ENCODE measurements around the gene CLDN9. TPM values are rescaled to one million over a fixed set of nuclear protein-coding genes. Genes with fewer than 3 reads are reported as not detected.
"Not testable (repeated sequence)": the region's sequence is repeated elsewhere in the genome, so short reads cannot be mapped to it uniquely, and the experiment has no call there.

The CLDN9 gene
- total RNA-seq, 1 experiment from 2014 or later, result not detected

- H4K20me1 ChIP-seq (ENCODE audit: insufficient read depth, low read depth, low read length), result no peaks in the 10 kb centered on the region
- peaks cover 17% of the 10 kb centered on the region for H3K4me1 ChIP-seq (ENCODE audit: low read length)
- H3K9me3 ChIP-seq (ENCODE audit: low read length), result no peaks in the 10 kb centered on the region
- no peaks in the 10 kb centered on the region for H3K27me3 ChIP-seq (ENCODE audit: low read length)
- no peak for DNase-seq
- H3K4me2 ChIP-seq (ENCODE audit: low read depth, low read length, poor library complexity, severe bottlenecking), result no peak overlapping the region
- H3K27ac ChIP-seq (ENCODE audit: low read length), result no peak overlapping the region
- no peaks in the 10 kb centered on the region for H3K9me2 ChIP-seq (replicated peaks; ENCODE audit: insufficient read depth, low read length)
- H3K79me2 ChIP-seq (ENCODE audit: low read length), result no peaks in the 10 kb centered on the region
- no peak overlapping the region for H2AFZ ChIP-seq (ENCODE audit: low read length)
- H3K36me3 ChIP-seq (ENCODE audit: insufficient read depth, low read length), result no peaks in the 10 kb centered on the region
- no peak overlapping the region for H3K4me3 ChIP-seq (ENCODE audit: low read length)
- no peak overlapping the region for H3K9ac ChIP-seq (ENCODE audit: low read length)
Observed at GRCh38 chr16:3046641-3047386, 34.1 kb downstream of the CLDN9 start.

GRCh38 chr16:3047387-3047720, 34.6 kb downstream of the CLDN9 start:
- H4K20me1 ChIP-seq (ENCODE audit: insufficient read depth, low read depth, low read length), result no peaks in the 10 kb centered on the region
- no peaks in the 10 kb centered on the region for H3K36me3 ChIP-seq (ENCODE audit: insufficient read depth, low read length)
- no peak for DNase-seq
- H3K9ac ChIP-seq (ENCODE audit: low read length), result no peak overlapping the region
- peaks cover 17% of the 10 kb centered on the region for H3K4me1 ChIP-seq (ENCODE audit: low read length)
- no peaks in the 10 kb centered on the region for H3K9me3 ChIP-seq (ENCODE audit: low read length)
- no peaks in the 10 kb centered on the region for H3K79me2 ChIP-seq (ENCODE audit: low read length)
- H2AFZ ChIP-seq (ENCODE audit: low read length), result no peak overlapping the region
- no peaks in the 10 kb centered on the region for H3K27me3 ChIP-seq (ENCODE audit: low read length)
- H3K4me2 ChIP-seq (ENCODE audit: low read depth, low read length, poor library complexity, severe bottlenecking), result no peak overlapping the region
- H3K4me3 ChIP-seq (ENCODE audit: low read length), result no peak overlapping the region
- no peak overlapping the region for H3K27ac ChIP-seq (ENCODE audit: low read length)
- H3K9me2 ChIP-seq (replicated peaks; ENCODE audit: insufficient read depth, low read length), result no peaks in the 10 kb centered on the region

- H3K36me3 ChIP-seq (ENCODE audit: insufficient read depth, low read length), result no peaks in the 10 kb centered on the region
- H3K9me3 ChIP-seq (ENCODE audit: low read length), result no peaks in the 10 kb centered on the region
- no peak overlapping the region for H3K4me3 ChIP-seq (ENCODE audit: low read length)
- no peaks in the 10 kb centered on the region for H3K9me2 ChIP-seq (replicated peaks; ENCODE audit: insufficient read depth, low read length)
- H2AFZ ChIP-seq (ENCODE audit: low read length), result no peak overlapping the region
- H3K27me3 ChIP-seq (ENCODE audit: low read length), result no peaks in the 10 kb centered on the region
- no peak overlapping the region for H3K27ac ChIP-seq (ENCODE audit: low read length)
- H3K4me1 ChIP-seq (ENCODE audit: low read length), result peaks cover 19% of the 10 kb centered on the region
- H3K9ac ChIP-seq (ENCODE audit: low read length), result no peak overlapping the region
- DNase-seq, result no peak
- H4K20me1 ChIP-seq (ENCODE audit: insufficient read depth, low read depth, low read length), result no peaks in the 10 kb centered on the region
- H3K4me2 ChIP-seq (ENCODE audit: low read depth, low read length, poor library complexity, severe bottlenecking), result no peak overlapping the region
- H3K79me2 ChIP-seq (ENCODE audit: low read length), result no peaks in the 10 kb centered on the region
Observed at GRCh38 chr16:3049921-3050481, 37.3 kb downstream of the CLDN9 start.

- Histone ChIP-seq H3K36me3 (ENCODE audit: insufficient read depth, low read length) (no peaks in the 10 kb centered on the region), H3K27ac (ENCODE audit: low read length) (no peak overlapping the region), H3K27me3 (ENCODE audit: low read length) (no peaks in the 10 kb centered on the region), H3K4me3 (ENCODE audit: low read length) (no peak overlapping the region), H4K20me1 (ENCODE audit: insufficient read depth, low read depth, low read length) (no peaks in the 10 kb centered on the region), H3K9me2 (replicated peaks; ENCODE audit: insufficient read depth, low read length) (no peaks in the 10 kb centered on the region), H3K9ac (ENCODE audit: low read length) (no peak overlapping the region), H3K9me3 (ENCODE audit: low read length) (no peaks in the 10 kb centered on the region), H3K4me1 (ENCODE audit: low read length) (peaks cover 23% of the 10 kb centered on the region), H2AFZ (ENCODE audit: low read length) (no peak overlapping the region), H3K4me2 (ENCODE audit: low read depth, low read length, poor library complexity, severe bottlenecking) (no peak overlapping the region), H3K79me2 (ENCODE audit: low read length) (no peaks in the 10 kb centered on the region)
- no peak for DNase-seq
Observed at GRCh38 chr16:3050487-3050886, 37.8 kb downstream of the CLDN9 start.

GRCh38 chr16:3051009-3051408, 38.3 kb downstream of the CLDN9 start:
- DNase-seq, result no peak
- Histone ChIP-seq H3K36me3 (ENCODE audit: insufficient read depth, low read length) (no peaks in the 10 kb centered on the region), H3K79me2 (ENCODE audit: low read length) (no peaks in the 10 kb centered on the region), H3K4me1 (ENCODE audit: low read length) (peaks cover 19% of the 10 kb centered on the region), H3K9me2 (replicated peaks; ENCODE audit: insufficient read depth, low read length) (no peaks in the 10 kb centered on the region), H3K9me3 (ENCODE audit: low read length) (no peaks in the 10 kb centered on the region), H3K27me3 (ENCODE audit: low read length) (no peaks in the 10 kb centered on the region), H3K4me3 (ENCODE audit: low read length) (no peak overlapping the region), H3K27ac (ENCODE audit: low read length) (no peak overlapping the region), H4K20me1 (ENCODE audit: insufficient read depth, low read depth, low read length) (no peaks in the 10 kb centered on the region), H2AFZ (ENCODE audit: low read length) (no peak overlapping the region), H3K9ac (ENCODE audit: low read length) (no peak overlapping the region), H3K4me2 (ENCODE audit: low read depth, low read length, poor library complexity, severe bottlenecking) (no peak overlapping the region)

GRCh38 chr16:3051494-3051893, 38.8 kb downstream of the CLDN9 start:
- Histone ChIP-seq H3K9me3 (ENCODE audit: low read length) (no peaks in the 10 kb centered on the region), H3K9me2 (replicated peaks; ENCODE audit: insufficient read depth, low read length) (no peaks in the 10 kb centered on the region), H3K36me3 (ENCODE audit: insufficient read depth, low read length) (no peaks in the 10 kb centered on the region), H3K79me2 (ENCODE audit: low read length) (no peaks in the 10 kb centered on the region), H2AFZ (ENCODE audit: low read length) (no peak overlapping the region), H3K4me3 (ENCODE audit: low read length) (no peak overlapping the region), H3K27ac (ENCODE audit: low read length) (no peak overlapping the region), H3K27me3 (ENCODE audit: low read length) (no peaks in the 10 kb centered on the region), H4K20me1 (ENCODE audit: insufficient read depth, low read depth, low read length) (no peaks in the 10 kb centered on the region), H3K4me1 (ENCODE audit: low read length) (peaks cover 16% of the 10 kb centered on the region), H3K9ac (ENCODE audit: low read length) (no peak overlapping the region), H3K4me2 (ENCODE audit: low read depth, low read length, poor library complexity, severe bottlenecking) (no peak overlapping the region)
- DNase-seq, result no peak

- not testable (repeated sequence) for H3K9me3 ChIP-seq (ENCODE audit: low read length); H3K9me2 ChIP-seq (replicated peaks; ENCODE audit: insufficient read depth, low read length); DNase-seq; H3K4me3 ChIP-seq (ENCODE audit: low read length); H3K27ac ChIP-seq (ENCODE audit: low read length); H3K4me2 ChIP-seq (ENCODE audit: low read depth, low read length, poor library complexity, severe bottlenecking); H3K27me3 ChIP-seq (ENCODE audit: low read length); H2AFZ ChIP-seq (ENCODE audit: low read length); H3K36me3 ChIP-seq (ENCODE audit: insufficient read depth, low read length); H4K20me1 ChIP-seq (ENCODE audit: insufficient read depth, low read depth, low read length); H3K9ac ChIP-seq (ENCODE audit: low read length); H3K79me2 ChIP-seq (ENCODE audit: low read length)
- H3K4me1 ChIP-seq (ENCODE audit: low read length), result peaks cover 16% of the 10 kb centered on the region
Observed at GRCh38 chr16:3052571-3053329, 40.0 kb downstream of the CLDN9 start.

- not testable (repeated sequence) for H3K27ac ChIP-seq (ENCODE audit: low read length); H4K20me1 ChIP-seq (ENCODE audit: insufficient read depth, low read depth, low read length); H3K4me2 ChIP-seq (ENCODE audit: low read depth, low read length, poor library complexity, severe bottlenecking); H3K9me2 ChIP-seq (replicated peaks; ENCODE audit: insufficient read depth, low read length); H3K4me3 ChIP-seq (ENCODE audit: low read length); H3K36me3 ChIP-seq (ENCODE audit: insufficient read depth, low read length); H2AFZ ChIP-seq (ENCODE audit: low read length); H3K79me2 ChIP-seq (ENCODE audit: low read length); H3K9me3 ChIP-seq (ENCODE audit: low read length); H3K27me3 ChIP-seq (ENCODE audit: low read length); DNase-seq; H3K9ac ChIP-seq (ENCODE audit: low read length)
- peaks cover 19% of the 10 kb centered on the region for H3K4me1 ChIP-seq (ENCODE audit: low read length)
Observed at GRCh38 chr16:3053330-3053710, 40.6 kb downstream of the CLDN9 start.
